SU-DHL-6 (cell line): ENCODE results near the gene UNC5C.

Source experiments
- H2AFZ ChIP-seq: fragments of 200-600 bp; sonication (generic); 2 replicates; pipeline ENCODE4 v1.6.1; 2014; ENCODE audit warnings: low read depth, mild to moderate bottlenecking, moderate library complexity, mixed read lengths, antibody characterized with exemption, low read length; ENCODE audit not compliant: severe bottlenecking
- H3F3A ChIP-seq: fragments of 200-600 bp; shearing (Covaris generic); 2 replicates; pipeline ENCODE4 v1.6.0; 2016; ENCODE audit warnings: antibody characterized with exemption, mild to moderate bottlenecking; ENCODE audit not compliant: insufficient read depth
- H3K27ac ChIP-seq: fragments of 200-600 bp; sonication (generic); 2 replicates; pipeline ENCODE4 v1.5.1; 2016; ENCODE audit warnings: low read depth, mild to moderate bottlenecking, low read length, moderate library complexity, mixed read lengths
- H3K27me3 ChIP-seq: fragments of 200-600 bp; sonication (generic), shearing (Covaris generic); 2 replicates; pipeline ENCODE4 v1.6.0; 2014; ENCODE audit warnings: mild to moderate bottlenecking, low read length
- H3K36me3 ChIP-seq: fragments of 200-600 bp; sonication (generic); 2 replicates; pipeline ENCODE4 v1.6.1; 2014; ENCODE audit warnings: mild to moderate bottlenecking, low read length, mixed read lengths
- H3K4me2 ChIP-seq: fragments of 300-600, 200-600 bp; shearing (Covaris generic), sonication (generic); 2 replicates; pipeline ENCODE4 v1.6.0; 2014; ENCODE audit warnings: low read length, low read depth, mild to moderate bottlenecking; ENCODE audit not compliant: poor library complexity, severe bottlenecking
- H3K4me3 ChIP-seq: fragments of 200-600 bp; sonication (generic); 2 replicates; pipeline ENCODE4 v1.5.1; 2014; ENCODE audit warnings: antibody characterized with exemption, low read length, mild to moderate bottlenecking, mixed read lengths; ENCODE audit not compliant: insufficient read depth, poor library complexity, severe bottlenecking
- H3K79me2 ChIP-seq: fragments of 200-600 bp; sonication (generic); 2 replicates; pipeline ENCODE4 v1.6.1; 2014; ENCODE audit warnings: mild to moderate bottlenecking, low read length, moderate library complexity; ENCODE audit not compliant: insufficient read depth
- H3K9ac ChIP-seq: fragments of 200-600 bp; sonication (generic); 2 replicates; pipeline ENCODE4 v1.7.0; 2014; ENCODE audit warnings: mild to moderate bottlenecking, low read length
- H3K9me2 ChIP-seq: fragments of 200-600 bp; sonication (generic); replicated peaks from 2 replicates; pipeline ENCODE4 v1.6.1; 2014; ENCODE audit warnings: low read length; ENCODE audit not compliant: insufficient read depth
- H3K9me3 ChIP-seq: fragments of 200-600 bp; sonication (generic); 2 replicates; pipeline ENCODE4 v1.6.1; 2014; ENCODE audit warnings: low read length, mixed read lengths; ENCODE audit not compliant: insufficient read depth
- H4K20me1 ChIP-seq: fragments of 200-600 bp; sonication (generic); 2 replicates; pipeline ENCODE4 v1.6.1; 2014; ENCODE audit warnings: low read depth, mild to moderate bottlenecking, antibody characterized with exemption, low read length, moderate library complexity, mixed read lengths
- CTCF ChIP-seq: fragments of 200-600 bp; sonication (generic); IDR thresholded peaks from one replicate; pipeline ENCODE4 v1.5.1; 2017; ENCODE audit warnings: antibody characterized with exemption, mild to moderate bottlenecking, low read length, moderate library complexity; ENCODE audit not compliant: insufficient read depth, poor library complexity, severe bottlenecking
- EZH2phosphoT487 ChIP-seq: fragments of 200-600 bp; sonication (generic), shearing (Covaris generic); conservative IDR thresholded peaks from 2 replicates; pipeline ENCODE4 v1.6.1; 2018; ENCODE audit warnings: mild to moderate bottlenecking, antibody characterized with exemption, low read length, moderate library complexity, mixed read lengths

UNC5C gene

DNA sequence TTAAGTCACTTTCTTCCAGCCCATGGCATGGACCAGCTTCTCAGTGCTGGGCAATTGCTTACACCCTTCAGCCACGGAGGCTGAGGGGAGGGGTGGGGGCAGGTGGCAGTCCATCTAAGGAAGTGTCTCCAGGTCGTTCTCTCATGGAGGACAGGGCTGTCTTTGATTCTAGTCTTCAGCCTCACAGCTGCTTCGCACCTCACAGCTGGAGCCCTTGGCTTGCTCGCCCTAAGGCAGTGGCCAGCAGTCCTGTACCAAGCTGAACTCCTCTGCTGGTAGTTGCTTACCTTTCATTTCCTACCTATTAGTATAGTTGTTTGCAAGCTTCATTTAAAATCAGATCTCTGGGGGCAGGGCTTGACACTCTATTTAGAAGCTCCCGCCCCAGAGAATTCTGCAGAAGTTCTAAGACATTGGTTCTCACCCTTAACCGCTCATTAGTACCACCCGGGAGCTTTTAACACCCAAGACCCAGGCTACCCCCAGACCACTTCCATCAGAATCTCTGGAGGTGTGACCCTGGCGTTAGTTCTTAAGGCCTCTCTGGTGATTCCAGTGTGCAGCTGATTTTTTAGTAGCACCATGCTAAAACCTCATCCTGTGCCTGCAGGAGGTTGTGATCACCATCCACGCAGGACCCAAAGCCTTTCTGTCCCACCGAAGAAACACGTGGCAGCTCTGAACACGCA lies 386.8 kb downstream of the UNC5C start:
- TF ChIP-seq EZH2phosphoT487 (no peak), CTCF (no peak)
- Histone ChIP-seq H3K36me3 (no peaks in the 10 kb centered on the region), H3K9me2 (no peaks in the 10 kb centered on the region), H3K79me2 (no peaks in the 10 kb centered on the region), H3K27ac (no peak overlapping the region), H3F3A (no peaks in the 10 kb centered on the region), H3K4me2 (no peak overlapping the region), H3K9me3 (no peaks in the 10 kb centered on the region), H4K20me1 (no peaks in the 10 kb centered on the region), H2AFZ (no peak overlapping the region), H3K27me3 (no peaks in the 10 kb centered on the region), H3K9ac (no peak overlapping the region), H3K4me3 (no peak overlapping the region)

- Histone ChIP-seq H3K4me2 (no peak overlapping the region), H2AFZ (no peak overlapping the region), H3K9me2 (no peaks in the 10 kb centered on the region), H3K9me3 (no peaks in the 10 kb centered on the region), H3K27me3 (no peaks in the 10 kb centered on the region), H3K36me3 (no peaks in the 10 kb centered on the region), H3K4me3 (no peak overlapping the region), H4K20me1 (no peaks in the 10 kb centered on the region), H3K79me2 (no peaks in the 10 kb centered on the region), H3K9ac (no peak overlapping the region), H3K27ac (no peak overlapping the region), H3F3A (no peaks in the 10 kb centered on the region)
- TF ChIP-seq EZH2phosphoT487, result no peak
Measured at GRCh38 chr4:95159384-95159783, 389.4 kb downstream of the UNC5C start.

DNA sequence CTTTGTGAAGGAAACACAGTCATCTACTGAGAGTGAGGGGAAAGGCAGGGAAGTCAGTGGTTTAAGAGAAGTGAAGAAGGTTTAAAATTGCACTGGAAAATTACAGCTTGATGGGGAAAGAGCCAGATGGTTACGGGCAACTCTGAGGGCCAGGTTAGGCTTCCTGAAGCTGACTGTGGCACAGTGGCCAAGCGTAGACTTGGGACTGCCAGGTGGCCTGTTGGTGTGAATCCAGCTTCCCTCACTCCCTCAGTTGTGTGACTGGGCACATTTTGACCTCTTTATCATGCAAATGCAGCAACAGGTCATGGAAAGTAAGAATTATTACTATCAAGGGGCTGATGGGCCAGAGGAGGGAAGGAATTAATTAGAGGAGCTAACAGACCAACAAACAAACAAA lies 390.1 kb downstream of the UNC5C start:
- Histone ChIP-seq H3F3A (no peaks in the 10 kb centered on the region), H4K20me1 (no peaks in the 10 kb centered on the region), H3K79me2 (no peaks in the 10 kb centered on the region), H3K27me3 (no peaks in the 10 kb centered on the region), H3K4me3 (no peak overlapping the region), H2AFZ (no peak overlapping the region), H3K9me2 (no peaks in the 10 kb centered on the region), H3K9me3 (no peaks in the 10 kb centered on the region), H3K4me2 (no peak overlapping the region), H3K27ac (no peak overlapping the region), H3K36me3 (no peaks in the 10 kb centered on the region), H3K9ac (no peak overlapping the region)
- no peak for TF ChIP-seq CTCF
- TF ChIP-seq EZH2phosphoT487, result no peak

GRCh38 chr4:95158045-95158444 lies 390.7 kb downstream of the UNC5C start:
- H3F3A ChIP-seq, result no peaks in the 10 kb centered on the region
- no peaks in the 10 kb centered on the region for H3K79me2 ChIP-seq
- H3K27ac ChIP-seq, result no peak overlapping the region
- H3K9me3 ChIP-seq, result no peaks in the 10 kb centered on the region
- H4K20me1 ChIP-seq, result no peaks in the 10 kb centered on the region
- no peak overlapping the region for H3K9ac ChIP-seq
- H3K4me2 ChIP-seq, result no peak overlapping the region
- H3K4me3 ChIP-seq, result no peak overlapping the region
- no peak for TF ChIP-seq EZH2phosphoT487
- TF ChIP-seq CTCF, result no peak
- H3K9me2 ChIP-seq, result no peaks in the 10 kb centered on the region
- no peak overlapping the region for H2AFZ ChIP-seq
- H3K27me3 ChIP-seq, result no peaks in the 10 kb centered on the region
- H3K36me3 ChIP-seq, result no peaks in the 10 kb centered on the region
